ENCODE results near the gene DENND1B.

GRCh38 chr1:197468543-197469175 is 306.6 kb downstream of the DENND1B start:
- TF ChIP-seq CTCF (IDR thresholded peaks at IDR 0.05; ENCODE audit: control extremely low read depth in 1 of 3, insufficient read depth in 1 of 3, low read depth in 1 of 3, low read length in 3 of 3) (no peak), KDM1A (IDR thresholded peaks at IDR 0.05; ENCODE audit: borderline replicate concordance, low read length) (no peak), TAF1 (IDR thresholded peaks at IDR 0.05; ENCODE audit: low read depth, low read length) (no peak), POLR2AphosphoS5 (IDR thresholded peaks at IDR 0.05; ENCODE audit: low read depth, low read length) (no peak), POLR2A (IDR thresholded peaks at IDR 0.05; ENCODE audit: control extremely low read depth in 1 of 2, low read depth in 2 of 2, low read length in 2 of 2) (no peak), EZH2 (IDR thresholded peaks at IDR 0.05; ENCODE audit: low read depth, low read length, severe bottlenecking) (no peak), HDAC2 (IDR thresholded peaks at IDR 0.05; ENCODE audit: borderline replicate concordance in 1 of 2, low read depth in 2 of 2, low read length in 2 of 2) (no peak), YY1 (IDR thresholded peaks at IDR 0.05; ENCODE audit: low read depth, low read length) (no peak), SRF (IDR thresholded peaks at IDR 0.05; ENCODE audit: low read depth, low read length) (no peak), EGR1 (IDR thresholded peaks at IDR 0.05; ENCODE audit: borderline replicate concordance, low read depth, low read length) (no peak), RFX5 (IDR thresholded peaks at IDR 0.05; ENCODE audit: borderline replicate concordance, low read depth, low read length) (no peak), TCF12 (IDR thresholded peaks at IDR 0.05; ENCODE audit: low read depth, low read length) (no peak), EP300 (IDR thresholded peaks at IDR 0.05; ENCODE audit: borderline replicate concordance in 1 of 2, low read depth in 2 of 2, low read length in 2 of 2) (no peak), BCL11A (IDR thresholded peaks at IDR 0.05; ENCODE audit: low read depth in 2 of 2, low read length in 2 of 2) (no peak)

All from H1 (cell line).